KG1 (cell line): ENCODE data around the gene CLIC5.

Experiments used
- DNase-seq: peaks from one replicate; lab custom pipeline; 2025; lab: John Stamatoyannopoulos, UW

The CLIC5 gene

GRCh38 chr6:45838996-45839395, 176.7 kb downstream of the CLIC5 start:
- no peak for DNase-seq

DNA sequence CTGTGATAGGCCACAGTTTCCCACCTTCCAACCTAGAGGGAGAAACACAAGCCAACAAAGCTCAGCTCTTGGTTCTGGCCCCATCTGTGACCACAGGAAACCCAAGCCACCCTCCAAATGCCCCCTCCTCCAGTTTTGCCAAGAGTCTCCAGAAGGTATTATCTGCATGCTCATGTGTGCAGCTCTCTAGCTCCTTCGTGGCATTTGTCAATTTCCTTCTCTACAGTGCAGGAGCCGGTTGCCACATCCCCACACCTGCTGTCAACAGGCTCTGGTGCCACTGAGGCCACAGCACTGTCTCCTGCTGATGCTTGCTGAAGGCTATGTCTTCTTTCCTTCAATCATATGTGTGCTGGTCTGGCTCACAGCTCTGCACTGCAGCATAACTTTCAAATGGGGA, 177.2 kb downstream of the CLIC5 start:
- DNase-seq, result no peak

DNA sequence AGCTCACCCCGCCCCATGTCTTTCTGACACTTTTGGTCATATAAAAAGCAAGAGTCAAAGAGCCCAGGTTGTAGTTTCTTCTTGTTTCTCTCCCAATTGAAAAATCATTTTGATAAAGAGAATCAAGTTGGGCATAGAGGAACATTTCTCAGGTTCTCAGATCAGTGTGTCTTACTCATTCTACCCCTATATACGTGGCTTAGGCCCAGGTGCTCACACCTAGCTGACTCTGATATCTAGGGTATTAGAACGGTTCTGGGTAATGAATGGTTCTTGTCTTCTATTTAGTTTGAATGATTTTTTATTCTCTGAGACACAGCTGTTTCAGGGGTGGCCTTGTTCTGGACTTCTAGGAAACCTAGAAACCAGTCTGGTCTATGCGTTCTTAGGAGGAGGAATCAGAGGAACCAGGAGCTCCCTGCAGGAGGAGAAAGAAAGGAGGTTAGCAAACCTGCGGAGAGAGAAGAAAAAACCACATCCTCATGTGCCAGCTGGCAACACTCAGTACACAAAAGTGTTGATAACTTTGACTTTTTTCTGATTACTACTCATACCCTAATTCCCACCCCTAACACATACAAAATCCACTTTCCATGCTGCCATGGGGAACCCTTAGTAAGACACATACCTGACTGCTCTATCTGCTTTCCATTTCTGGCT, 178.0 kb downstream of the CLIC5 start:
- no peak for DNase-seq

GRCh38 chr6:45836984-45837383, 178.7 kb downstream of the CLIC5 start:
- DNase-seq, result no peak

- DNase-seq, result no peak
Observed at GRCh38 chr6:45836438-45836824, 179.2 kb downstream of the CLIC5 start.

GRCh38 chr6:45835721-45836437, 179.8 kb downstream of the CLIC5 start:
- no peak for DNase-seq

DNA sequence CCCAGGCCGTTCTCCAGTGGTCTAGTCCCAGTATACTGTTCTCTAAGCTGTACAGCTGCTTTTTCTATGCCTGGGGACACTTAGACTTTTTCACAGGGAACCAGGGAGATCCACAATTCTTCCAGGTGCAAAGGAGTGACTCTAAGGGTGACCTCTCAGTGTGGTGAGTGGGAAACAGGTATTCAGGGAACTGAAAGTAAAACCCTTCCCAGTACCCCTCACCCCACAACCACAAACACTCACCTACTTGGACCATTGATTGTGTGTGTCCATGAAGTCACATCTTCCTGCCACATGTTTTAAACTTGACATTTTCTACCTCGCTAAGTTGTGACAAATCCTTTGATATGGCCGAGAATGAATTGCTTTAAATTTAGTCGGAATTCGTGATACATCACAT, 183.6 kb downstream of the CLIC5 start:
- no peak for DNase-seq
